ENCODE data around the gene CD200R1L. TPM values are rescaled to one million over a fixed set of nuclear protein-coding genes. Genes with fewer than 3 reads are reported as not detected.

CD200R1L gene
- total RNA-seq, 1 donor from 2014 or later: not detected

DNA sequence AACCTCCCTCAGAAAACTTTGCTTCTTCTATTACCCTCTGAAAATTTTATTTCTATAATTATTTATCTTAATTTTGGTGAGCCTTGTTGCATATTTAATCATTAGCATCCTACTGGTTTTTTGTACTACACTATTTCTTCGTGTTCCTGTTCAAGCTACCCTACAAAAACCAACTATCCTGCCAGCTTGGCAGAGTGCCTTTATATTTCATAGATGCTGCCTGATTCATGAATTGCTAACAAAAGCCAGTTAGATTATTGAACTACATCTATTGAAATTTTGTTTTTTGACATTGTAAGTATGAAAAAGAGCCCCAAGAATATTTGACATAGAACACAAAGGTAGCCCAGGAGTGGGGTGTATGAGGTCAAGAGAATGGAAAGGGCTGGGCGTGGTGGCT, 78.9 kb downstream of the CD200R1L start:
- no peak for DNase-seq (ENCODE audit: low read depth, low spot score)

DNA sequence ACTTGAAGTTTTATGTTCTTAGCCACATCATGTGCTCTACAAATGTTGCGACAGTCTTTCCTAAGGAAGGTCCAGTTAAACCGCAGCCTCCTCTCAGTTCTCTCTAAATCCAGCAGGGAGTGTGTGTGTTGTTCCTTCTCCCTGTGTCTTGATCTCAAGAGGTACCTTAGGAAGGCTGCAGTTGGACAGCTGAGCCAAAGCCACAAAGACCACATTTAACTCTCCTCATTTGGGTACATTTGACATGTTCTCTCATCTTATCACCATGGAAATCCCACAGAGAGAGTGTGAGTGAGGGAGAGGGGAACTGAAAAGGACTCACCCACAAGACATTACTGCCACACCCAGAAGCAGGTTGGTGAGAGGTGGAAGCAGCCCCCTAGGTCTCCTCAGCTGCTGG, 79.5 kb downstream of the CD200R1L start:
- no peak for DNase-seq (ENCODE audit: low read depth, low spot score)

Other genes with a start within 250 kb of the CD200R1L start
- 20.5 and 30.5 TPM in 2 replicates for gene CCDC80, start 205.7 kb downstream of the CD200R1L start, total RNA-seq
- not detected in 2 replicates for gene CD200R1, start 128.2 kb upstream of the CD200R1L start, total RNA-seq
- gene GTPBP8, start 144.1 kb upstream of the CD200R1L start, total RNA-seq: 42.8 and 49.7 TPM in 2 replicates

Measured in pulmonary artery endothelial cell (primary cell).